Fibroblast of skin of right quadriceps (primary cell): Measurements from ENCODE around the gene BLNK.
"Not testable (repeated sequence)": the region's sequence is repeated elsewhere in the genome, so short reads cannot be mapped to it uniquely, and the experiment has no call there.

Source experiments
- DNase-seq: peaks from one replicate; pipeline ENCODE4 v3.0.0-alpha.2; 2013

Gene BLNK

DNA sequence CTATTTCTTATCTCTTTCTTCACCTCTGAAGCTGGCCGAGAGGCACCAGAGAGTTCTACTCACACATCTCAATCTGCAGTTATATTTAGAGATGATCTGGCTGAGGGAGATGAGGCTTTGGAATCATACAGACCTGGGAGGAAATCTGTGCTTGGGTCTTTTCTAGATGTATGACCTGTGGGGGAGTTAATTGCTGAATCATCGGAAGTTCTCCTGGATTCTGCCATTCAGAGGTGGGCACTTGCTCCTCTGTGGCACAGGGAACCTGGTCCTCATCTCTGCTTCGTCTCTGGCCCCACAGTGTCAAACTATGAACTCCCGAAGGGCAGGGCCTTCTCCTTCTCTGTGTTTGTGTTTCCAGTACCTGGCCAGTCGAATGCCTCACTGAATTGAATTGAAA lies 52.5 kb downstream of the BLNK start:
- DNase-seq = no peak

- no peak for DNase-seq
Observed at GRCh38 chr10:96217711-96218110, 53.7 kb downstream of the BLNK start.

DNA sequence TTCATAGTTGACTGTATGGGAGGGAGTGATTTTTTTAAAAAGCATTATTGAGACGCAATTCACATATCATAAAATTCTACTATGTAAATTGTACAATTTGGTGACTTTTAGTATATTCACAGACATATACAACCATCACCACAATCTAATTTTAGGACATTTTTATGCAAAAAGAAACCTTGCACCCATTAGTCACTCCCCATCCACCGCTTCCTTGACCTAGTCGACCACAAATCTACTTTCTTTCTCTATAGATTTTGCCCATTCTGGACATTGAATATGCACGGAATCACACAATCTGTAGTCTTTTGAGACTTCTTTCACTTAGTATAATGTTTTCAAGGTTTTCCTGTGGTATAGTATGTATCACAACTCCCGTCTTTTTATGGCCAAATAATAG lies 54.6 kb downstream of the BLNK start:
- no peak for DNase-seq

GRCh38 chr10:96212911-96213310 lies 58.5 kb downstream of the BLNK start:
- no peak for DNase-seq

DNA sequence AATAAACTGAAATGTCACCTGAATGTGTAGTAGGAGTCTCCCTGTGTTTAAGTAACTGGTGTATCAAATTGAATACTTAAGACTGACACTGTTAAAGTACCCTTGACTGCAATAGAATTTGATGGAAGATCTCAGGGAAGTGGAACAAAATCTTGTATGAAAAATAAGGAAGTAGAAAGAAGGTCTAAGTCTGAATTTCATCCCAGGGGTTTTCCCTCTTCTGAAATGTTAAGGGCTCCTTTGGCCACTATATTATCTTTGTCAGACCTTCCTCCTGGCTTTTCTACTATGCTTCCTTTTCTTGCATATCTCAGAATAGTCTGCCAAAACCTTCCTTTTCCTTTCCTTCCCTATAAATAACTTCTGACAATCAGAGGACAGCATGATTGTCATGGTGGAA lies 59.6 kb downstream of the BLNK start:
- DNase-seq = no peak

DNA sequence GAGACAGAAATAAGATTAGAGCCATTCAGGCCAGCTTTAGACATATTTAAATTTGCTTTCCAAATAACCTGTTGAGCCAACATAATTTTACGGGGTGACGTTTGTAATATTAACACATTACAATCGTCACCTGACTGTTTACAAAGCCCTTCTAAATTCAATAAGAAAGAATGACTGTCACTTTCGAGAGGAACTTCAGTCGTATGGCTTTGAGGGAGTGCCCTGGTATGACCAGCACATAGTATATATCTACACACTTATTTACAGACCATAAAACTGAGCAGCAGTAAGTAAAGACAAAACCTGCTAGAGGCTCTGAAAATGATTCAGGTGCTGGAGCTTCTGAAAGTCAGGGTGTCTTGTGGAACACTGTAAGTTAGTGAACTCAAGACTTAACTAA lies 62.4 kb downstream of the BLNK start:
- DNase-seq = no peak

- no peak for DNase-seq
Observed at GRCh38 chr10:96208271-96208670, 63.1 kb downstream of the BLNK start.

GRCh38 chr10:96205580-96205979 lies 65.8 kb downstream of the BLNK start:
- no peak for DNase-seq

DNA sequence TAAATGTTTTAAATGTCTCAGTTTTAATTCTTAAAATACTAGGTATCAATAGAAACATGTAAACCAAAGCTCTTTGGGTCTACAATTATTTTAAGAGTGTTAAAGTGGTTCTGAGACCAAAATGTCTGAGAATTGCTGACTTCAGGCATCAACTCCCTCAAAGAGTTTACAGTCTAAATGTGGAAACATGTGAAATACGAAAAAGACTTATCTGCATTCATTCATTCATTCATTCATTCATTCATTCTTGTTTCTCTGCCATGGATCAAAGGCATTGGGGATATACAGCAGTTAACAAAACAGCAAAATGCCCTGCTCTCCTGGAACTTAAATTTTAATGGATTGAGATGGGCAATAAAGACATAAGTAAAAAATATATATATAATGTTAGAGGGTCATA lies 69.8 kb downstream of the BLNK start:
- no peak for DNase-seq

DNA sequence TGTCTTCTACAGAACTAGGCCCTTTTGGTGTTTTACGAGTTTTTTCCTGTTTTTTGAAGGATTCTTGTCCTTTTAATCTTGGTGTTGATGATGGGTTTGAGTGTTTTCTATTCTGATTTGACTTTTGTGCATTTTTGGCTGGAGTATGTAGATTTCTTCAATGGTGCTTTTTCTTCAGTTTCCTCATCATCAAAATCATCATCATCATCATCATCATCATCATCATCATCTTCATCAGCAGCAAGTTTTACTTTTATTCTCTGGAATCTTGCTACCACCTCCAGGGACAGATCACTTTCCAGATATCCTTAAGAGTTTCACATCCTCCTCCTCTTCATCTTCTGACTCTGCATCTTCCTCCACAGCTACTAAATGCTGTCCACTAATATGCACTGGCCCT lies 81.9 kb downstream of the BLNK start:
- not testable (repeated sequence) for DNase-seq

- no peak for DNase-seq
Observed at GRCh38 chr10:96188916-96189315, 82.5 kb downstream of the BLNK start.

- no peak for DNase-seq
Observed at GRCh38 chr10:96188421-96188820, 82.9 kb downstream of the BLNK start.

DNA sequence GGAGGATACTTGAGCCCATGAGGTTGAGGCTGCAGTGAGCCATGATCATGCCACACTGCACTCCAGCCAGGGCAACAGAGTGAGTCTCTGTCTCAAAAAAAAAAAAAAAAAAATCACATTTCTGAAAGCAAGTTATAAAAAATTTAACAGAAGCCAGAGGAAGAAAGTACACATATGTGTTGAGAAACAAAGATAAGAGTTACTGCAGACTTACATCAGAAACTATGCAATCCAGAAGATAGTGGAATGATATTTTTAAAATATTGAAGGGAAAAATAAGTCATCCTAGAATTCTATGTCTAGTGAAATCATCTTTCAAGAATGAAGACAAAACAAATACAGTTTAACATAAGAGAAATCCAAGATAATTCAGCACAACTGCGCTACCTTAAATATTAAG lies 94.4 kb downstream of the BLNK start:
- no peak for DNase-seq

GRCh38 chr10:96172666-96173065 lies 98.7 kb downstream of the BLNK start:
- DNase-seq = no peak

- no peak for DNase-seq
Observed at GRCh38 chr10:96170230-96170629, 101.1 kb downstream of the BLNK start.

GRCh38 chr10:96168546-96168945 lies 102.8 kb downstream of the BLNK start:
- no peak for DNase-seq

DNA sequence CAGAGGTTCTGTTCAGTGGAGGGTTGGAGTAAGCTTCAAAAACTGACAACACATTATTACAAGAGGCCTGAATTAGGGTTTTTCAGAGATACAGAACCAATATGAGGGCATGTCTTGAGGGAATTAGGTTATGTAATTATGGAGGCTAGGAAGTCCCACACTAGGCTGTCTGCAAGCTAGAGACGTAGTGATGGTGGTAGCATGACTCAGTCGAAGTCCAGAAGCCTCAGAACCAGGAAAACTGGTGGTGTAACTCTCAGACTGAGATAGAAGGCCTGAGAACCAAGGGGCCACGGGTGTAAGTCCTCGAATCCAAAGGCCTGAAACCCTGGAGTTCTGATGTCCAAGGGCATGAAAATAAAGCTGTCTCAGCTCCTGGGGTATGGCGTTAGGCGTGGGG lies 105.6 kb downstream of the BLNK start:
- DNase-seq = no peak

DNA sequence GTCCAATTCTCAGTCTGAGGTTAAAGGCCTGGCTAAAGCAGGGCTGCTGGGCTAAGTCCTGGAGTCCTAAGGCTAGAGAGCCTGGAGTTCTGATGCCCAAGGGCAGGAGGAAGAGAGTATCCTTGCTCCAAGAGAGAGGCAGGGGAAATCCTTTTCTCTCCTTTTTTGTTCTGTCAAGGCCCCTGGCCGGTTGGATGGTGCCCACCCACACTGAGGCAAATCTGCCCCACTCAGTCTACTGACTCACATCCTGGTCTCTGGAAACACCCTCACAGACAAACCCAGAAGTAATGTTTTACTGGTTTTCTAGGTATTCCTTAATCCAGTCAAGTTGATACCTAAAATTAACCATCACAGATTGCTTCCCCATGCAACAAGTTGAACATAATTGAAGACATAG lies 118.3 kb downstream of the BLNK start:
- no peak for DNase-seq

- no peak for DNase-seq
Observed at GRCh38 chr10:96152437-96152836, 118.9 kb downstream of the BLNK start.
